ENCODE measurements around the gene BABAM2.

BABAM2 gene

DNA sequence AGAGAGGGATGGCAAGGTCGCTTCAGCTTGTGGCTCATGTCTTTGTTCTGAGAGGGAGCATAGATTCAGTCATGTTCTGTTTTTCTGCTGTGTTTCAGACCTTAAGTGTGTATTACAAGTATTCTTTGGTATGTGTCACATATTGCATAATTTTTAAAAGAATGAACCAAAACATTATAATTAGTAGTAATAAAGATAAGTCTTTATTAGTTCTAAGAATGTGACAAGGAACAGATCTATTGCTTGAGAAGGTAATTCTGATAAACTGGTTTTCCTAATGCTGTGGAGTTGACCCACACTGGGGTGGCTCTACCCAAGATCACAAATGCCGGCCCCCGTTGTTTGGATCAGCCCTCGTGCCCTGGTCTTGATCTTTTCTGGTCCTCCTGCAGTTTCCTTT lies 377.9 kb downstream of the BABAM2 start:
- DNase-seq: no peak

DNA sequence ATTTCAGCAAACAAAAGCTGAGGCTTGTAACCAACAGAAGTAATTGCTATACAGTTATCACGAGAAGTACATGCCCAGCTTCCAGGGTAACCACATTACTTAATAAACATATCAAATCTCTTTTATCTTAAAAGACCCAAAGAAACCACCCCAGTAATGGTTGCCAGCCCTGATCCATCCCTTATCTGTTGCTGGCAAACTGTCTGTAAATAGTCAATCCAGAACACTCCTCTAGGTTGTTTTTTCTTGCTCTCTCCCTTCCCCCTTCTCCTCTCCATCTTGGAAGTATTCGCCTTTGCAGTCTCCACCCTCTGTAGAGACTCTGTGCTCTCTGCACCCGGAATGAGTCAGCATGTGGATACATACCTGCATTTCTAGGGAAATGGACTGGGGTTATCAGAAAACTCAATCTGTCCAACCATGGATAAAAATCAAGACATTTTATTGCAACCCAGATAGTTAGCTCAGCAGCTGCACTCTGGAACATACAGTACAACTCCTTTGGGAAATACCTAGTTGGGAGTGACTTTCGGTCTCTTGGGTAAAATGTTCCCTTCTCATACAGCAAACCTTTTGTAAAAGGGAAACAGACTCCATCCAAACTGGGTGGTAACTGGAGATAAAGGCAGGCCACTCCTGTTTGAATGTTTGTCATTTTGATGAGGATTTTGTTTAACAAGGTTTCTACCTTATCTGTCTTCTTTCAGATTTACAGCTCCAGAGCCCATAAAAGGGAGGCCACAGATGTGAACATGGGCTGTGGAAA lies 378.7 kb downstream of the BABAM2 start:
- no peak for DNase-seq

DNA sequence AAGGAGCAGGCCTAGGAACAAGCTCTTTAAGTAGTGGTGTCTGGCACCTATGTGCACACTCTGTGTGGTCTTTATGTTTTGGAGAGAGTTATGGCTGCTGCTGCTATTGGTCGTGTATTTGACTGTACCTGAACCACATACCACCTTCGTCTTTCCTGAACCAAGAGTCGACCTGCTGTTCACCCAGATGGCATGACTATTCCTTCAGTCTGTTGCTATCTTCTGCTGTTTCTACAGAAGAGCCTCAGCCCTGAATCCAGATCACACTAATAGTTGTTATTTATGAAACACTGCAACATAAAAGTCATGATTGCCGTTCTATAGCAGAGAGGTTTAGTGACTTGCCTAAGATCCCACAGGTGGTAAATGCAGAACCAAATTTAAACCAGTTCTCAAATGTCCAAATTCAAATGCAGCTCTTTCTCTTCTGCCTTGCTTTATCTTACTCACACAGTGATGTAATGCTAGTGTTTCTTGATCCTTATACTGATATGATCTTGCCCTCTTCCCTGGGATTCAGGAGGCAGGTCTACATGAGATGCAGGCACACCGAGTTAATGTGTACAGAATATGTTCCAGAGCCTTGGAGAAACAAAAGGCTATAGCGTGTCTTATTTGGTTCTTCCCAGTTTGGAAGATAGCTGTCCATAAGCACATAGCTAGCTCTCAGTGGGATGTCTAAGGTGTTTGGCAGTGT lies 380.1 kb downstream of the BABAM2 start:
- DNase-seq: no peak

DNA sequence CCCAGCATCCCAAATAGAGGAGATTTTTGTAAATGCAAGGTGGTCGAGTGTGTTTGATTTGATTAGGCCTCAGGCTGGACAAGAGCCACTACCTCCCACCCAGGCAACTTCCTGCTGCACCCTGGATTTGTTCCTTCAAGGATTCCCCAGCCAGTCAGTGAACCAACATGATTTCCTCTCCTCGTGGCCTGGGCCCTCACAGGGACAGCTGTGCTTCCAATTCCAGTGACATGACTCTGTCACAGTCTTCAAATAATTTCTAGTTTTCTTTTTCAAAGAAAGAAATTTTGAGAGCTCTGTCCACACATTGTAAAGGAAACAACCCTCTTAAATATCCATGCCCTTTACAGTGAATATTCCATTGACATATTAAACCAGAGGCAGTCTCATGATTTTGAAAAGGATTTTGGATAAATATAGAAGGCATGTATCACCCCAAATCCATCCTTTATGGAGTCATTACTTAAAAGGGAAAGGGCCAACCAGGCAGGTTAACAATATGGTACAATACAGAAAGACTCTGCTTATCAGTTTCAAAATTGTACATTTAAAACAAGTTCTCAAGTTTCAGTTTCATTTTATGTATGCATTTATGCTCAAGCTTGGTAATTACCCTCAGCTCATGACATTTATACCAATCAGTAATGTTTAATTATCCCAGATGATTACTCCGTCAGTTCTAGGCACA lies 380.8 kb downstream of the BABAM2 start:
- DNase-seq: no peak

DNA sequence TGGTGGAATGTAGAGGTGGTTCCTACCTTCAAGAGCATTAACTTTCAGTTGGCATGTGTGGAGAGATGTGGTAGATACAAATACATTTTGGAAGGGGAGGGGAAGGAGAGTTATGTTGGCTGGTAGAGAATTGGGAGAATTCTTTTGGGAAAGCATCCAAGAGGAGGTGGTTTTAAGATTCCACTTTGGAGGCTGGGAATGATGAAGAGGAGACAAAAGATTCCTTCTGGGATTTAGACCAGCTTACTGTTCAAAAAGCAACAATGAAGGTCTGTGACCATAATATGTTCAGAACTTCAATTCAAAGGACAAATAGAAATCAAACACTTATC lies 381.4 kb downstream of the BABAM2 start:
- DNase-seq: no peak

DNA sequence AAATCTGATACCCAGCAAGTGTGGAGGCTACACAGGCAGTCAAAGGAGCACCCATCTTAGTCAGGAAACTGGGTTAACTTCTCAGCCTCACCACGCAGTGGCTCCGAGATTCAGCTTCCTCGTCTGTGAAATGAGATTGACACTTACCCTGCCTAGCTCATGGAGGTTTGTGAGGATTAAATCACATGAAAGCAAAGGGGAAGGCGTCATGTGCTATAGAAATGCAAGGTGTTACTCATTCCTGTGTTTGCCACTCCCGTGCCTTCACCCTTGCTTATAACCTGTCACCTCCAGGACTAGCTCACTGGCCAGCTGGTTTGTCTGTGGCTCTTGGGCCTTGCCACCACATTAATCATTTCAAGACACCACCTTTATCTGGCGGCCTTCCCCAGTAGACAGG lies 383.2 kb downstream of the BABAM2 start:
- no peak for DNase-seq

DNA sequence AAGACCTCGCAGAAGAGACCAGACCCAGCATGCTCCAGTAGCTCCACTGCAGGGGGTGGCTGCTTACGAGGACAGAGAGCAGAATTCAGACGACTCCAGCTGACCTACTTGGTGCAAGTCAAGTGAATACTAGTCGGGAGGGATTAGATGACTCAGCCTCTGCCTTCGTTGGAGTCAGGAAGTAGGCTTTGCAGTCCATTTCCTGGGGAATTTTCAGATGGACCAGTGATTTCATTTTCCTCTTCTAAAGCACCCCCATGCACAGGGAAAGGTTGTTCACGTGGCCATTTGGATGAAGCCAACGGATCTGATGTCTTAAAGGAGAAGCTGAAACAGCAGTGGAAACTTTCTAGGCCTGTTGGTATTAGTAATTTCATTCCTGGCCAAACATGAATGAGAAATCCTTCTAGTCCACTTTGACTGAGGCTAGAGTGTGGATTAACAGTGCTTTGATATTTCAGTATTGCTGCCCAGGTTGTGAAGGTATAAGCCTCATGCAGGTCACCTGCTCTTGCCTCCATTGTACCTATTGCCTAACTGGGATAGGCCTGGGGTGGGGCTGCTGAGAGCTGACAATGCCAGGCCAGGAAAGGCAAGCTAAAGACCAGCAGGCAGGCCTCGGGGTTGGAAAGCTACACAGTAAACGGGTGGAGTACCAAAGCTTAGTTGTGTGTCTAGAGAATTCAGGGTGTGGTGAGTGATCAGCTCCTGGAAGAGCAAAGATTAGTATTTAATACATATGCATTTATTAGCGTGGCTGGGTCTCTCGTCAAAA lies 384.6 kb downstream of the BABAM2 start:
- no peak for DNase-seq

DNA sequence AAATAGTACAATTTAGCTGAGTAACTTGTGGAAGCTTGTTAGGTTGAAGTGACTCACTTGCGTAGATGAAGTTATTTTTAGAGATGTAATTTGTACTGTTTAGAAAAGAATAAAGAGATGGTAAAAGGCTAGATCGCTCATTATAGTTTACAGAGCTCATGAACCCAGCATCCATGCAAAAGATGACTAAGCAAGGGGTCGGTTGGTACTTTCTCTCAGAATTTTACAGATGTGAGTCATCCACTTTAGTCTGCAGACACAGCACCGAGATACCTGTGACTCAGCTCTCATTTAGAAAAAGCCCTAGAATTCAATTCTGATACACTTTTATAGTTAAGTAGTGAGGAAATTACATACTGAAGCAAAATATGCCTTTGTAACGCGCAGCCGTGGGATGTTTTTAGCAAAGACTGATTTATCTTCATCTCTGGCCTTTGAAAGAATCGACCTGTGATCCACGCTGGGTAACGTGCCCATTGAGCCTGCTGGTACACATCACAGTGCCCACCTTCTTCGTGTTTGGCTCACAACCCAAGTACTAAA lies 385.6 kb downstream of the BABAM2 start:
- no peak for DNase-seq

DNA sequence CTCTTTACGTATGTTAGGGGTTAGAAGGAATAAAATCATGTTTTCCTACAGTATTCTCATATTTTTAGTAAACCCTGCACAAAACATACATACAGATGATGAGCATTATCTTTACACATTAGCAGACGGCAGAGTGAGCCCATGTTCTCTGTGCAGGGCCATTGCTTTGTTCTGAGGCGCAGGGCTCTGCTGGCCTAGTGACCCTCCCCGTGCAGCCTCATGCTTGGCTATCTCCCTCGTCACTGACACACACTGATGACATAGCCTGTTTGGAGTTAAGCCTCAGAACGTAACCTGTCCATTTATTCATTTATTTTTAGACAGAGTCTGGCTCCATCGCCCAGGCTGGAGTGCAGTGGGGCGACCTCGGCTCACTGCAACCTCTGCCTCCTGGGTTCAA lies 386.3 kb downstream of the BABAM2 start:
- DNase-seq: no peak

DNA sequence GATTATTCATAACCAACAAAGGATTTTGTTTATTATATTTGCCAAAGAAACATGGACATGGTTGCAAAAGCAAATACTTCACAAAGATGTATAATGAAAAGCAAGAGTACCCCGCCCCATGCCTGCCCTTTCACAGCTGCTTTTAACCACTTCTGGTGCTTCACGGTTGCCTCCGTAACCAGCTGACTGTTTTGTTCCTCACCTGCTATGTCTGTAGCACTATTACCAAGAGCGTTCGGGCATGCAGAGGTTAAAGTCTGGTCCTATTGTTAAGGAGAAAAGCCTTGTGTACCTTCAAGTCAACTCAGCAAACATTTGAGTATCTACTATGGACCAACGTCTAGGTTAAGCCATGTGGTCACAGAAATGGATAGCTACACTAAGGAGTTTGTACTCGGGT lies 386.9 kb downstream of the BABAM2 start:
- DNase-seq: no peak

DNA sequence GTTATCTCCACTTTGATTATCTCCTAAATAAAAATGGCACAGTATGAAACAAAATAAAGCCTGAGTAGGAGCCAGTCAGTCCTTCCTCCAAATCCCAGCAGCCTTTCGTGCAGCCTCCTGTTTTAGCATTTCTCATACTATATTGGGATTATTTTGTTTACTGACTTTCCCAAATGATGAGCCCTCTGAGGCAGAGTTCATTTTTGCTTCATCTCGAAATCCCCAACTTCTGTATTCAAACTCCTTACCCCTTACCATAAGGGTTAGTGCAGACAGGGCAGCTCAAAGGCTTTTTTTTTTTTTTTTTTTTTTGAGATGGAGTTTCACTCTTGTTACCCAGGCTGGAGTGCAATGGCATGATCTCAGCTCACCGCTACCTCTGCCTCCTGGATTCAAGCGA lies 388.8 kb downstream of the BABAM2 start:
- DNase-seq: no peak

DNA sequence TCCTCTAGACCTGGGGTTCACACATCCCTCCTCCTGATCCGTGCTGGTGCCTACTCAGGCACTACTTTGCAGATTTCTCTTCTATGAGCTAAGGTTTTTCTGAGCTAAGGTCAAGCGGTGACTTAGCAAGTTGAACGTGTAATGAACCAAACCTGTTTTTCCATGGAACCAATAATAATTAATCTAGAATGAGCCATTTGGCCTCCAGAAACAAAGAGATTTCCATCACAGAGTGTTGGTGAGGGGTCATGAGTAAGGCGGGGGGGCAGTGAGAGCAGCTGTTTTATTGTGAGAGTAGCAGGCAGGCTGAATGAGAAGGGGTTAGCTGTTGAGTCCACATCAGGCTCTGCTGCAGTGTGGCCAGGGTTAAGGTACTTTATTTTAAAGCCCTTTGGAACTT lies 390.1 kb downstream of the BABAM2 start:
- no peak for DNase-seq

DNA sequence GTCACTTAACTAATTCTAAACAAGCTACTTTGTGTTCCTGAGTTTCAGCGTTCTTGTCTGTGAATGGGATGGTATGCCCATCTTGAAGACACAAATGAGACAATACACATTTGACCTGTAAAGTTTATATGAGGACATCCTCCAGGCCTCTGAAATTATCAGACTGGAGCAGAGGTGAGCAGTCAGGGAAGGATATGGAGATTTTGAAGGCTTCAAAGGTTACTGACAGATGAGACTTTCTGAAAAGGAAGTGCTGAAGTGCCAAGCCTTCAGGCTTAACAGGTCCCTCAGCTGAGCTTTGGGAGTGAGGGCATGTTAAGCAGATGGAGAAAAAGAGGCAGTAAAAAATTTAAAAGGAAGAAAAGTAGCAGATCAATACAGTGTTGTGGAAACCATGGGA lies 391.2 kb downstream of the BABAM2 start:
- no peak for DNase-seq

DNA sequence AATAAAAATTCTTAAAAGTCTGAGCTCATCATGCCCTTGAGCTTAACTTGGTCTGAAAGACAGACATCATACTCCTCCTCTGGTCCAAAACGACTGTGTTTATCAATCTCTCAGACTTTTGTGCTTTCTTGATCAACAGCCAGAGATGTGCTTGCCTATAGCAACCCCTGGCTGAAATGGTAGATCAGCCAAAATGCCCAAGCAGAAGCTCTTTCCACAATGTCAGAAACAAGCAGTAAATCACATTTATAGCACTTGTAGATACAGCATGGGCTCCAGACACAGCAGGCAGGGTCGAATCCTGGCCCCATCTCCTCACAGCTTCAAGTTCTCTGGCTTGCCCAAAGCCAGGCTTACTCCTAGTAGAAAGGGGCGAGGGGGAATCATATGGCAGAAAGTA lies 391.7 kb downstream of the BABAM2 start:
- DNase-seq: no peak

DNA sequence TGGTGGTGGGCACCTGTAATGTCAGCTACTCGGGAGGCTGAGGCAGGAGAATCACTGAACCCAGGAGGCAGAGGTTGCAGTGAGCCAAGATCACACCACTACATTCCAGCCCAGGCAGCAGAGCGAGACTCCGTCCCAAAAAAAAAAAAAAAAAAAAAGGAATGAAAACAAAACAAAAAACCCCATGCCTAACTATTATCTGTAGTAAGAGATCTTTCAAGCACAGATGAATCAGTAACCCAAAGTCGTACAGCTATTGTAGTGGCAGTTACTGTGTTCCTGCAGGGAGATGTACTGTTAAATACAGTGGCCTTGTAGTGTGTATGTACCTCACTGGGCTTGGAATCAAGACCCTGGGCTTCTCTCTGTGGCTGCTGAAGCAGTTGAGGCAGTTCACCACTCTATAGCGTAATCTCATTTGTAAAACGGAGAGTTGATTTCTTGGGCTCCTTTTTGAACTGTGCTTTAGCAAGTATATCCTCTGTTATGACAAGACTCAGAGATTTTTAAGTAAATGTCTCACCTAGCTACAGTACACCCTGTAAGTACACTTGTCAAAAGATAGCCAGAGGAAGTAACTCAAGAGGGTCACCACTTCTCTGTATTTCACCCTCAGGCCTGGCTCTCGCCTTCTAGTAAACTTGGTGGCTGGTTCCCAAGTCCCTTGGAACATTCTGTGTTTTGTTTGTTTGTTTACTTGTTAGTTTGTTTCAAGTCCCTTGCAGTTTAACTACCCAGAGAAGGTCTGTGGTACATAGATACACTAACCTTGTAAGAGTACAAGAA lies 392.5 kb downstream of the BABAM2 start:
- no peak for DNase-seq

DNA sequence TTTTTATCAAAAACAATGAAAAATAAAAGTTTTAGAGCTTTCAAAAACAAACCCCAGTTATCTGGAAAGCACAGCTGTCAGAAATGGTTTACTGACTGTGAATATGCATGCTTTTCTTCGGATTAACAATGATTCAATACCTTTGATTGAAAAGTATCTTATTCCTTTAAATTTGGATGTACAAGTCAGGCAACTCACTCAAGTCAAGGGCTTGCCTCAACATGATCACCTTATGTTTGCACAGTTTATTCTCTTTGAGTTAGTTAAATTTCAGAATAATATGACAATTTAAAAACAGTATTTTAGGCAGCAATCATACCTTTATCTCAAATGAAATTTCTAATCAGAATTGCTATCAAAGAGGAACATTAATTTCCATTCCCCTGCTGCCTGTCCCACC lies 393.3 kb downstream of the BABAM2 start:
- no peak for DNase-seq

DNA sequence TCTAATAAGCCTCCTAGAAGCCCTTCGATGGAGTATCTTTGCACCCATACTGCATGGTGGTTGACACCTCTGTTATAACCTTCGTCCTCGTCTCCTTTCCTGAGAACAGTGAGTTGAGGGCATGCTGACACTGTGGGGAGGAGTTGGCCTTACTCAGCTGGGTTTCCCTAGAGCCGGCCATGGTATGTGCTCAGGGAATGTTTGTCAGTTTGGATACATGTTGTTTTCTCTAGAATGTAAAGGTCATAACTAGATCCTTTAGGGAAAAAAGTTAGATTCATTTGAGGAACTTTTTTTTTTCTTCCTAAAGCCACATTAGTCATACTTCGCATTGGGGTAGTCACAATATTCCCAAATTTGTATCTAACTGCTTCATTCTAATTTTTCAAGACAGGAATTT lies 396.1 kb downstream of the BABAM2 start:
- no peak for DNase-seq

DNA sequence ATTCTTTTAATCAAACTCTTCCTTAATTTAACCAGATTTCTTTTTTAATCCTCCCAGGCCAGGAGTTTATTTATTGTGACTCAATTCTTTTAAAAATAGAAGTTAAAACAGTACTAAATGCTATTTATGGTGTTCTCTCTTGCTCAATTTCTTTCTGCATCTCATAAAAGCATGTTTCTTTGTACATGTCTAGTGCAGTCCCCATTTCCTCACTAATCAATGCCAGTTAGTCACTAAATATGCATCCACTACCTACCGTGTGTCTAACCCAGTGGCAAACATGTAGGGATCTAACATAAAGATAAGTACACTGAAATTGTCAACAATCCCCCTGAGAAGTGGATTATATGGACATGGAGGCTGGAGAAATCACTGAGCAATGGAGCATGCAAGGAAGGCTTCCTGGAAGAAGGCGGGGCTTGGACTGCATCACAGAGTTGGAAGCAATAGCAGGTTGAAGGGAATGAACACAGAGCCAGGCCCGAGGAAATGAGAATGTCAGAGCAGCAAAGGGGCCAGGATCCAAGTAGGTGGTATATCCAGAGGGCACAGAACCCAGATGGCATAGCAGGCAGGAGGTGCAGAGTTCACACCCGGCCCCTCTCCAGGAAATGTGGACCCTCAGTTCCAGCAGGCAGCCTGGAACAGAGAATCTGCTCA lies 396.9 kb downstream of the BABAM2 start:
- DNase-seq: no peak

DNA sequence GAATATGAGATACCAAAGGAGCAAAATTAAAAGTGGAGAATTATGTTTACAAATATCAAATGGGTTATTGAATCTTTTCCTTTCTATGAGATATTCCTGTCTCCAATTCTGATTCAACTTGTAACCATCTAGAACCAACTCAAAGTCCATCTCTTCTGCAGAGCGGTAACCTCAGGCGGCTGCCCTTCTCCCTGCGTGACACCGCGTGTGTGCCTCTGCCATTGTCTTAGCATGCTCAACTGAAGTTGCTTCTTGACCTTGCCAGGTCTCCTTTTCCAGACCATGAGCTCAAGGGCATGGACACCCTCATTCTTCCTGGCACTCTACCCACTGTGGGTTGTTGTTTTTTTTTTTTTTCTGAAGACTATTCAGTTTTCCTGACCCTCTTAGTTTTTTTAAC lies 398.1 kb downstream of the BABAM2 start:
- DNase-seq: no peak

DNA sequence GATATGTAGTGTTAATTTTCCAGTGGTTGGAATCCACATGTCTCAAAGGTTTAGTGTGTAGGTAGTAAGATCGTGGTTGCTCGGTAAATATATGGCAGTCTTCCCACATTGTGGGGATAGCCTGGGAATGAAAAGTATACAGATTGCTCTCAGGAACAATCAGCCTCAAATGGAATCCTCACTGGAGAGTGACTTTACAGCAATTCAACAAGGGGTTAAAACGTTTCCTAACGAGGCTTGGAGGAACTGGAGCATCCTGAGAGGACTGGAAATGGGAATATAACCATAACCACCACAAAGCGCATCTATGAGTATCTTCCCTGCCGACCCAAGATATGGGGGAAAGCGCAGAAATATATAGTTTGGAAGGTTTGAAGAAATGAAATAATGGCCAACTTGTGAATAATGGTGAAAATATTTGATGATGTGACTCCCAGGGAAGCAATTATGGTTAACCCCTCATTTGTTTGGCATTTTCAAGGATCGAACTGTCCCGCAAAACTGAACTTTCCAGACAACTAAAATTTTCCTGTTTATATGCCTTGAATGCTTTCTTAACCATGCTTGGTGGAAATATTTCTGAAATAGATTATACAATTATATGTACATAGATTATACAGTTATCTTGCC lies 401.4 kb downstream of the BABAM2 start:
- DNase-seq: no peak

DNA sequence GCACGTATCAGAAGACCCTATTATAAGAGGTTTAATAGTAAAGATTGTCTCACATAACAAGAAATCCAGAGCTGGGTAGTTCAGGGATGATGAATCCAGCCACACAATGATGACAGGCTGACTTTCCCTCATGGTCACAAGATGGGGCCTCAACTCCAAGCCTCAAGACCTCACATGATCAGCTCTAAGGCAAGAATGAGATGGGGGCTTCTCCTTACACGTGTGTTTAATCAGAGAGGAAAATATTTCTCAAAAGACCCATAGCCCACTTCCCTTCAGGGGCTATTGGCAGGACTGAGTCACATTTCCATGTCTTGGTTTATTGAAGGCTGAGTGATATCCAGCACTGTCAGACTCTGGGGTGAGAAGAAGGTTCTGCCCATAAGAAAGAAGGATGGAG lies 402.0 kb downstream of the BABAM2 start:
- no peak for DNase-seq
